ENCODE data around the gene PTPRD.

DNA sequence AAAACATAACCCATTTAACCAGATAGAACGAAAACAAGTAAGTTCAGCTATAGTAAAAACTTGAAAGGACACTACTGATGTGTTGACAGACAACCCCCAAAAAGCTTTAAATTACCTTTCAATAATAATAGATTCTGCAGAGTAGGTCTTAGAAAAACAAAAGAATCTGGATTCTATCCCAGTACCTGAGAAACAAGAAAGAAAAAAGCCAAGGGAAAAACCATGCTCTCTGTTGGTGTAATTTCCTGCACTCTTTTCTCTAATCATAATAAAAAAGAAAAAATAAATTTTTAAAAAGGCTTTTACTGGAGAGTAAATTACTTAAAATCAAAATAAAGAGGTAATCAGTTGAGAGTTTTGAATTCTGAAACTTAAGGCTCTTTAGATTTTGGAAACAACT, 1090.4 kb downstream of the PTPRD start:
- TF ChIP-seq, protein P1, sequence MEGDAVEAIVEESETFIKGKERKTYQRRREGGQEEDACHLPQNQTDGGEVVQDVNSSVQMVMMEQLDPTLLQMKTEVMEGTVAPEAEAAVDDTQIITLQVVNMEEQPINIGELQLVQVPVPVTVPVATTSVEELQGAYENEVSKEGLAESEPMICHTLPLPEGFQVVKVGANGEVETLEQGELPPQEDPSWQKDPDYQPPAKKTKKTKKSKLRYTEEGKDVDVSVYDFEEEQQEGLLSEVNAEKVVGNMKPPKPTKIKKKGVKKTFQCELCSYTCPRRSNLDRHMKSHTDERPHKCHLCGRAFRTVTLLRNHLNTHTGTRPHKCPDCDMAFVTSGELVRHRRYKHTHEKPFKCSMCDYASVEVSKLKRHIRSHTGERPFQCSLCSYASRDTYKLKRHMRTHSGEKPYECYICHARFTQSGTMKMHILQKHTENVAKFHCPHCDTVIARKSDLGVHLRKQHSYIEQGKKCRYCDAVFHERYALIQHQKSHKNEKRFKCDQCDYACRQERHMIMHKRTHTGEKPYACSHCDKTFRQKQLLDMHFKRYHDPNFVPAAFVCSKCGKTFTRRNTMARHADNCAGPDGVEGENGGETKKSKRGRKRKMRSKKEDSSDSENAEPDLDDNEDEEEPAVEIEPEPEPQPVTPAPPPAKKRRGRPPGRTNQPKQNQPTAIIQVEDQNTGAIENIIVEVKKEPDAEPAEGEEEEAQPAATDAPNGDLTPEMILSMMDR (IDR thresholded peaks at IDR 0.05): no peak
- TF ChIP-seq EZH2phosphoT487 (IDR thresholded peaks at IDR 0.05) (no peak), EZH2 (IDR thresholded peaks at IDR 0.05) (no peak)

Measured in neural progenitor cell (in vitro differentiated cells).